Type B pancreatic cell (in vitro differentiated cells): Measurements from ENCODE around the gene DOCK4. TPM values are rescaled to one million over a fixed set of nuclear protein-coding genes. Genes with fewer than 3 reads are reported as not detected.

Source experiments
- DNase-seq: peaks from one replicate; pipeline ENCODE4 v3.0.0; 2021; ENCODE audit warnings: mixed read lengths; ENCODE audit not compliant: unreplicated experiment; ENCODE audit errors: extremely low spot score
- H3K27ac Mint-ChIP-seq: 2 replicates; pipeline ENCODE4 v1.8.0; 2021; ENCODE audit warnings: mild to moderate bottlenecking, mixed read lengths
- H3K27me3 Mint-ChIP-seq: 2 replicates; pipeline ENCODE4 v1.8.0; 2021; ENCODE audit warnings: mixed read lengths
- H3K36me3 Mint-ChIP-seq: 2 replicates; pipeline ENCODE4 v1.8.0; 2021; ENCODE audit warnings: mixed read lengths
- H3K4me1 Mint-ChIP-seq: one replicate; pipeline ENCODE4 v1.8.0; 2021; ENCODE audit warnings: mixed read lengths; ENCODE audit not compliant: unreplicated experiment
- H3K4me3 Mint-ChIP-seq: 2 replicates; pipeline ENCODE4 v1.8.0; 2021; ENCODE audit warnings: mild to moderate bottlenecking, mixed read lengths
- H3K9me3 Mint-ChIP-seq: 2 replicates; pipeline ENCODE4 v1.8.0; 2021; ENCODE audit warnings: mixed read lengths
- CTCF ChIP-seq: fragments of 200-600 bp; sonication (generic); conservative IDR thresholded peaks from 2 replicates; pipeline ENCODE4 v1.5.0; 2021; ENCODE audit warnings: antibody characterized with exemption, mild to moderate bottlenecking
- total RNA-seq: library from RNA; stranded (reverse); gene quantifications from 2 replicates; pipeline ENCODE4 v1.2.1, GENCODE V29; 2021; ENCODE audit warnings: low replicate concordance

The DOCK4 gene
- total RNA-seq, 1 donor from 2014 or later: 24.6 TPM

GRCh38 chr7:112103246-112103645 is 103.0 kb downstream of the DOCK4 start:
- Mint-ChIP-seq H3K27ac (no peak overlapping the region), H3K4me1 (peaks cover 27% of the 10 kb centered on the region), H3K27me3 (no peaks in the 10 kb centered on the region), H3K9me3 (no peaks in the 10 kb centered on the region), H3K4me3 (no peak overlapping the region), H3K36me3 (no peaks in the 10 kb centered on the region)
- DNase-seq: no peak
- no peak for TF ChIP-seq CTCF

- no peak for DNase-seq
- no peak overlapping the region for H3K27ac Mint-ChIP-seq
These were observed 104.9 kb downstream of the DOCK4 start for GRCh38 chr7:112101201-112101846.

GRCh38 chr7:112097524-112097923 is 108.7 kb downstream of the DOCK4 start:
- no peak for DNase-seq
- TF ChIP-seq CTCF: no peak
- H3K27me3 Mint-ChIP-seq: no peaks in the 10 kb centered on the region
- H3K4me3 Mint-ChIP-seq: no peak overlapping the region
- H3K4me1 Mint-ChIP-seq: peaks cover 23% of the 10 kb centered on the region
- H3K9me3 Mint-ChIP-seq: no peaks in the 10 kb centered on the region
- peaks cover 8% of the 10 kb centered on the region for H3K36me3 Mint-ChIP-seq
- H3K27ac Mint-ChIP-seq: no peak overlapping the region

More at GRCh38 chr7:112101201-112101846, 104.9 kb downstream of the DOCK4 start:
- H3K27me3 Mint-ChIP-seq: no peaks in the 10 kb centered on the region
- H3K9me3 Mint-ChIP-seq: no peaks in the 10 kb centered on the region
- H3K4me1 Mint-ChIP-seq: peaks cover 15% of the 10 kb centered on the region
- H3K36me3 Mint-ChIP-seq: peaks cover 4% of the 10 kb centered on the region
- H3K4me3 Mint-ChIP-seq: no peak overlapping the region
- TF ChIP-seq CTCF: no peak

GRCh38 chr7:112093409-112093808 is 112.8 kb downstream of the DOCK4 start:
- Mint-ChIP-seq H3K36me3 (peaks cover 8% of the 10 kb centered on the region), H3K9me3 (no peaks in the 10 kb centered on the region), H3K27me3 (no peaks in the 10 kb centered on the region), H3K4me1 (peaks cover 20% of the 10 kb centered on the region), H3K27ac (no peak overlapping the region), H3K4me3 (no peak overlapping the region)
- no peak for TF ChIP-seq CTCF
- DNase-seq: no peak

GRCh38 chr7:112092709-112093395 is 113.3 kb downstream of the DOCK4 start:
- no peak for TF ChIP-seq CTCF
- Mint-ChIP-seq H3K4me3 (no peak overlapping the region), H3K9me3 (no peaks in the 10 kb centered on the region), H3K27ac (no peak overlapping the region), H3K36me3 (peaks cover 8% of the 10 kb centered on the region), H3K27me3 (no peaks in the 10 kb centered on the region), H3K4me1 (peaks cover 20% of the 10 kb centered on the region)
- no peak for DNase-seq
